DND-41 (cell line): ENCODE measurements around the gene ZFAND5.

Experiments
- ATAC-seq: fragments of 200-7000 bp; cut with Tn5 transposase; 3 replicates; pipeline ENCODE4 v1.9.1; 2021; ENCODE audit warnings: low read depth; ENCODE audit not compliant: insufficient read depth
- DNase-seq: peaks from one replicate; pipeline ENCODE4 v3.0.0-alpha.2; 2020
- H2AFZ ChIP-seq: 2 replicates; pipeline ENCODE4 v1.6.0; 2012; ENCODE audit warnings: low read depth, low read length
- H3K27ac ChIP-seq: 2 replicates; pipeline ENCODE4 v1.5.1; 2012; ENCODE audit warnings: low read length, inconsistent platforms
- H3K27me3 ChIP-seq: fragments of 200-600 bp; sonication (generic); 2 replicates; pipeline ENCODE4 v1.6.0; 2012; ENCODE audit warnings: low read length, mild to moderate bottlenecking, inconsistent platforms; ENCODE audit not compliant: insufficient read depth, poor library complexity
- H3K36me3 ChIP-seq: 2 replicates; pipeline ENCODE4 v1.5.1; 2012; ENCODE audit warnings: low read length, inconsistent platforms; ENCODE audit not compliant: insufficient read depth
- H3K4me1 ChIP-seq: 2 replicates; pipeline ENCODE4 v1.5.1; 2012; ENCODE audit warnings: mild to moderate bottlenecking, low read length; ENCODE audit not compliant: insufficient read depth
- H3K4me2 ChIP-seq: 2 replicates; pipeline ENCODE4 v1.6.0; 2012; ENCODE audit warnings: mild to moderate bottlenecking, moderate library complexity, low read length, inconsistent platforms; ENCODE audit not compliant: insufficient read depth
- H3K4me3 ChIP-seq, 2 experiments: fragments of 200-600 bp in 1 of 2; shearing (Covaris generic) in 1 of 2; 2 replicates each; pipeline ENCODE4 v1.5.1; 2012 to 2016; ENCODE audit warnings: inconsistent platforms in 2 of 2, low read length in 2 of 2, mild to moderate bottlenecking in 2 of 2, low read depth in 1 of 2, moderate library complexity in 1 of 2
- H3K79me2 ChIP-seq: 2 replicates; pipeline ENCODE4 v1.6.0; 2012; ENCODE audit warnings: low read length, inconsistent platforms; ENCODE audit not compliant: insufficient read depth
- H3K9ac ChIP-seq: 2 replicates; pipeline ENCODE4 v1.6.0; 2012; ENCODE audit warnings: low read depth, mild to moderate bottlenecking, inconsistent platforms, low read length, moderate library complexity
- H3K9me3 ChIP-seq: 2 replicates; pipeline ENCODE4 v1.5.1; 2012; ENCODE audit warnings: low read length, moderate library complexity, mild to moderate bottlenecking, inconsistent platforms; ENCODE audit not compliant: insufficient read depth, severe bottlenecking
- H4K20me1 ChIP-seq: 2 replicates; pipeline ENCODE4 v1.6.0; 2012; ENCODE audit warnings: low read length; ENCODE audit not compliant: insufficient read depth
- CTCF ChIP-seq: IDR thresholded peaks from 2 replicates; pipeline ENCODE4 v1.5.1; 2012; ENCODE audit warnings: borderline replicate concordance, low read length, moderate library complexity, mild to moderate bottlenecking; ENCODE audit not compliant: poor library complexity, severe bottlenecking; ENCODE audit errors: extremely low read depth
- EZH2 ChIP-seq: IDR thresholded peaks from 3 replicates; pipeline ENCODE4 v1.6.1; 2012; ENCODE audit warnings: borderline replicate concordance, low read depth, mild to moderate bottlenecking, moderate library complexity, low read length, inconsistent platforms; ENCODE audit not compliant: severe bottlenecking

The ZFAND5 gene

GRCh38 chr9:72383978-72384709 lies 19.1 kb upstream of the ZFAND5 start:
- no peak overlapping the region for H2AFZ ChIP-seq
- H3K4me1 ChIP-seq = no peaks in the 10 kb centered on the region
- H3K27ac ChIP-seq = no peak overlapping the region
- ATAC-seq = no peak
- no peaks in the 10 kb centered on the region for H3K9me3 ChIP-seq
- H3K27me3 ChIP-seq = peaks cover 15% of the 10 kb centered on the region
- H3K79me2 ChIP-seq = no peaks in the 10 kb centered on the region
- H4K20me1 ChIP-seq = no peaks in the 10 kb centered on the region
- DNase-seq = no peak
- no peak overlapping the region for H3K4me2 ChIP-seq
- no peak overlapping the region for H3K9ac ChIP-seq
- no peak overlapping the region for H3K4me3 ChIP-seq
- H3K36me3 ChIP-seq = no peaks in the 10 kb centered on the region
- no peak for TF ChIP-seq EZH2
- TF ChIP-seq CTCF = no peak

GRCh38 chr9:72382405-72382804 lies 17.4 kb upstream of the ZFAND5 start:
- Histone ChIP-seq H3K27me3 (peaks cover 15% of the 10 kb centered on the region), H3K4me3 (no peak overlapping the region), H2AFZ (no peak overlapping the region), H3K4me1 (no peaks in the 10 kb centered on the region), H3K9ac (no peak overlapping the region), H3K79me2 (no peaks in the 10 kb centered on the region), H3K9me3 (no peaks in the 10 kb centered on the region), H3K4me2 (no peak overlapping the region), H3K36me3 (no peaks in the 10 kb centered on the region), H4K20me1 (no peaks in the 10 kb centered on the region), H3K27ac (no peak overlapping the region)
- TF ChIP-seq EZH2 (no peak), CTCF (no peak)
- ATAC-seq = no peak
- DNase-seq = no peak

- H3K27me3 ChIP-seq = peaks cover 9% of the 10 kb centered on the region
- no peak overlapping the region for H3K4me3 ChIP-seq
- no peak for DNase-seq
- no peaks in the 10 kb centered on the region for H3K4me1 ChIP-seq
- no peaks in the 10 kb centered on the region for H4K20me1 ChIP-seq
- no peak overlapping the region for H3K9ac ChIP-seq
- no peaks in the 10 kb centered on the region for H3K79me2 ChIP-seq
- no peaks in the 10 kb centered on the region for H3K9me3 ChIP-seq
- no peak overlapping the region for H3K4me2 ChIP-seq
- ATAC-seq = no peak
- H3K27ac ChIP-seq = no peak overlapping the region
- TF ChIP-seq CTCF (no peak), EZH2 (no peak)
- no peak overlapping the region for H2AFZ ChIP-seq
- no peaks in the 10 kb centered on the region for H3K36me3 ChIP-seq
Measured at GRCh38 chr9:72377041-72377440, 12.0 kb upstream of the ZFAND5 start.

- no peak overlapping the region for H3K4me2 ChIP-seq
- H3K4me3 ChIP-seq = no peak overlapping the region
- TF ChIP-seq EZH2 = no peak
- no peak for TF ChIP-seq CTCF
- no peaks in the 10 kb centered on the region for H3K79me2 ChIP-seq
- ATAC-seq (no peak), DNase-seq (no peak)
- no peak overlapping the region for H3K27ac ChIP-seq
- no peaks in the 10 kb centered on the region for H3K36me3 ChIP-seq
- H3K4me1 ChIP-seq = peaks cover 3% of the 10 kb centered on the region
- no peaks in the 10 kb centered on the region for H3K27me3 ChIP-seq
- no peaks in the 10 kb centered on the region for H3K9me3 ChIP-seq
- H2AFZ ChIP-seq = no peak overlapping the region
- H3K9ac ChIP-seq = no peak overlapping the region
- no peaks in the 10 kb centered on the region for H4K20me1 ChIP-seq
Measured at GRCh38 chr9:72371151-72371550, 6.1 kb upstream of the ZFAND5 start.
